HCT116 (cell line): ENCODE results near the gene RAMP3. TPM values are rescaled to one million over a fixed set of nuclear protein-coding genes. Genes with fewer than 3 reads are reported as not detected.

Experiments
- ATAC-seq: fragments of 200-7000 bp; cut with Tn5 transposase; 2 replicates; pipeline ENCODE4 v1.9.1; 2020; ENCODE audit warnings: mild to moderate bottlenecking, moderate library complexity
- BruUV-seq: library from RNA; stranded (reverse); fragments of 400-500 nt; replicated peaks from 2 replicates; lab custom pipeline; 2021; lab: Mats Ljungman, UMichigan
- CTCF ChIA-PET: fragments of 300-600 bp; sonication (Branson Sonifier 250); formaldehyde crosslinking; loops from one replicate; lab custom pipeline; 2021; ENCODE audit warnings: antibody characterized with exemption; lab: Charles Lee
- POLR2A ChIA-PET: fragments of 300-600, 350-600 bp; sonication (Branson Sonifier 250); formaldehyde crosslinking; loops from one replicate; lab custom pipeline; 2021; ENCODE audit warnings: antibody characterized with exemption; lab: Charles Lee
- RAD21 ChIA-PET, 2 experiments: fragments of 300-600 bp; sonication (Branson Sonifier 250); formaldehyde crosslinking; loops; one replicate each; lab custom pipeline; 2023; ENCODE audit warnings: low total read pairs in 2 of 2; ENCODE audit not compliant: uncharacterized antibody in 2 of 2, unreplicated experiment in 2 of 2, low non-redundant PET in 1 of 2; lab: Charles Lee
- DNase-seq: peaks from one replicate; pipeline ENCODE4 v3.0.0-alpha.2; 2010; ENCODE audit warnings: low read depth, low spot score
- H2AFZ ChIP-seq: fragments of 200-600 bp; shearing (Covaris generic), sonication (generic); 2 replicates; pipeline ENCODE4 v1.6.1; 2017; ENCODE audit warnings: low read depth, mixed run types, mixed read lengths, antibody characterized with exemption, low read length; ENCODE audit not compliant: poor library complexity, severe bottlenecking
- H3K27ac ChIP-seq: 2 replicates; pipeline ENCODE4 v1.5.1; 2012; ENCODE audit warnings: low read depth, low read length
- H3K27me3 ChIP-seq: fragments of 200-600 bp; sonication (generic); 2 replicates; pipeline ENCODE4 v1.6.1; 2016; ENCODE audit warnings: mixed run types, low read length, mixed read lengths; ENCODE audit not compliant: insufficient read depth
- H3K36me3 ChIP-seq, 2 experiments: fragments of 200-500 bp in 1 of 2; fragments of 200-600 bp in 1 of 2; sonication (Bioruptor generic) in 1 of 2; sonication (generic) in 1 of 2; 2 replicates each; pipeline versions ENCODE4 v1.5.1 to v1.6.1; 2014 to 2016; ENCODE audit warnings: low read length in 2 of 2, inconsistent platforms in 1 of 2, mixed read lengths in 1 of 2, mixed run types in 1 of 2; ENCODE audit not compliant: insufficient read depth in 2 of 2, control insufficient read depth in 1 of 2
- H3K4me1 ChIP-seq, 2 experiments: fragments of 200-600 bp in 1 of 2; sonication (generic) in 1 of 2; 2 replicates each; pipeline versions ENCODE4 v1.5.1 to v1.6.1; 2012 to 2017; ENCODE audit warnings: low read length in 2 of 2, inconsistent platforms in 1 of 2, mild to moderate bottlenecking in 1 of 2, mixed read lengths in 1 of 2, mixed run types in 1 of 2, moderate library complexity in 1 of 2; ENCODE audit not compliant: insufficient read depth in 2 of 2, control insufficient read depth in 1 of 2
- H3K4me2 ChIP-seq: fragments of 200-600 bp; sonication (generic); 2 replicates; pipeline ENCODE4 v1.6.1; 2017; ENCODE audit warnings: mixed run types, low read length, mixed read lengths
- H3K4me3 ChIP-seq, 2 experiments: fragments of 200-600 bp in 1 of 2; sonication (generic) in 1 of 2; replicated peaks in 1 of 2; 2 replicates each; pipeline ENCODE4 v1.5.1; 2011 to 2016; ENCODE audit warnings: low read length in 2 of 2, control low read depth in 1 of 2, low read depth in 1 of 2, mild to moderate bottlenecking in 1 of 2, mixed read lengths in 1 of 2, mixed run types in 1 of 2
- H3K79me2 ChIP-seq: fragments of 200-600 bp; sonication (generic); 2 replicates; pipeline ENCODE4 v1.6.1; 2017; ENCODE audit warnings: mild to moderate bottlenecking, mixed run types, low read length, moderate library complexity, mixed read lengths; ENCODE audit not compliant: insufficient read depth
- H3K9ac ChIP-seq: fragments of 200-600 bp; sonication (generic); 2 replicates; pipeline ENCODE4 v1.6.1; 2016; ENCODE audit warnings: low read length, mixed read lengths
- H3K9me2 ChIP-seq: fragments of 200-600 bp; sonication (generic), shearing (Covaris generic); 2 replicates; pipeline ENCODE4 v1.6.1; 2017; ENCODE audit warnings: mixed run types, mild to moderate bottlenecking, moderate library complexity; ENCODE audit not compliant: insufficient read depth
- H3K9me3 ChIP-seq, 2 experiments: fragments of 200-500 bp in 1 of 2; fragments of 200-600 bp in 1 of 2; sonication (Bioruptor generic) in 1 of 2; sonication (generic) in 1 of 2; 2 replicates each; pipeline ENCODE4 v1.6.1; 2014 to 2017; ENCODE audit warnings: low read length in 2 of 2, mixed read lengths in 2 of 2, inconsistent platforms in 1 of 2, low read depth in 1 of 2, mild to moderate bottlenecking in 1 of 2, mixed run types in 1 of 2, moderate library complexity in 1 of 2; ENCODE audit not compliant: control insufficient read depth in 1 of 2, insufficient read depth in 1 of 2
- H4K20me1 ChIP-seq: fragments of 200-600 bp; sonication (generic), shearing (Covaris generic); 2 replicates; pipeline ENCODE4 v1.6.1; 2017; ENCODE audit warnings: mixed run types, mild to moderate bottlenecking, moderate library complexity; ENCODE audit not compliant: insufficient read depth
- CBX3 ChIP-seq: IDR thresholded peaks from 2 replicates; pipeline ENCODE4 v1.6.1; 2012; ENCODE audit warnings: low read depth
- CTCF ChIP-seq, 3 experiments: fragments of 200-600 bp in 1 of 3; sonication (generic) in 1 of 3; IDR thresholded peaks in 2 of 3; conservative IDR thresholded peaks in 1 of 3; 2 replicates each; pipeline ENCODE4 v1.5.1; 2012 to 2017; ENCODE audit warnings: low read depth in 2 of 3, low read length in 2 of 3, antibody characterized with exemption in 1 of 3, borderline replicate concordance in 1 of 3, control low read depth in 1 of 3, mild to moderate bottlenecking in 1 of 3, mixed read lengths in 1 of 3, mixed run types in 1 of 3, moderate library complexity in 1 of 3; ENCODE audit not compliant: insufficient read depth in 1 of 3
- EGR1 ChIP-seq: IDR thresholded peaks from 2 replicates; pipeline ENCODE4 v1.6.1; 2012; ENCODE audit warnings: low read depth
- JUND ChIP-seq: IDR thresholded peaks from 2 replicates; pipeline ENCODE4 v1.6.1; 2012
- MAX ChIP-seq: IDR thresholded peaks from 2 replicates; pipeline ENCODE4 v1.6.1; 2012
- RAD21 ChIP-seq: IDR thresholded peaks from 2 replicates; pipeline ENCODE4 v1.6.1; 2012; ENCODE audit warnings: low read depth, mild to moderate bottlenecking
- ZBTB33 ChIP-seq: IDR thresholded peaks from 2 replicates; pipeline ENCODE4 v1.6.1; 2011; ENCODE audit warnings: mild to moderate bottlenecking, low read length, moderate library complexity; ENCODE audit not compliant: insufficient replicate concordance; ENCODE audit errors: extremely low read depth
- ZFX ChIP-seq: fragments of 450-650 bp; IDR thresholded peaks from 2 replicates; pipeline ENCODE4 v1.6.1; 2017
- intact Hi-C: fragments of 100-400 bp; cut with micrococcal nuclease; formaldehyde crosslinking; loops from 2 replicates; pipeline ENCODE4 v1.10.0; 2022
- total RNA-seq: library from RNA; stranded (reverse); gene quantifications from one replicate; pipeline ENCODE4 v1.2.1, GENCODE V29; 2021; ENCODE audit not compliant: unreplicated experiment

RAMP3 gene
- total RNA-seq, 1 experiment from 2014 or later = not detected

GRCh38 chr7:45187089-45187945 lies 29.7 kb downstream of the RAMP3 start:
- H3K4me3 ChIP-seq = no peak overlapping the region
- TF ChIP-seq RAD21 (no peak), EGR1 (no peak), ZBTB33 (no peak), MAX (no peak), JUND (no peak)
- no peak overlapping the region for H3K4me2 ChIP-seq
- no peaks in the 10 kb centered on the region for H3K79me2 ChIP-seq
- CTCF ChIA-PET = no interaction called here
- ATAC-seq = no peak
- H3K27ac ChIP-seq = no peak overlapping the region
- BruUV-seq = no TSS peak
- H4K20me1 ChIP-seq = no peaks in the 10 kb centered on the region
- no peaks in the 10 kb centered on the region for H3K36me3 ChIP-seq
- DNase-seq = no peak
- H3K9ac ChIP-seq = no peak overlapping the region
- no peaks in the 10 kb centered on the region for H3K4me1 ChIP-seq
- no peak overlapping the region for H2AFZ ChIP-seq
- no peaks in the 10 kb centered on the region for H3K9me3 ChIP-seq
- H3K27me3 ChIP-seq = no peaks in the 10 kb centered on the region
- intact Hi-C loops = no loop called here
- RAD21 ChIA-PET = no interaction called here
- POLR2A ChIA-PET = no interaction called here
- no peaks in the 10 kb centered on the region for H3K9me2 ChIP-seq

GRCh38 chr7:45187946-45188411 lies 30.4 kb downstream of the RAMP3 start:
- DNase-seq (no peak), ATAC-seq (no peak)
- Histone ChIP-seq H3K27ac (no peak overlapping the region), H3K4me1 (no peaks in the 10 kb centered on the region), H3K9me2 (no peaks in the 10 kb centered on the region), H3K36me3 (no peaks in the 10 kb centered on the region), H3K79me2 (no peaks in the 10 kb centered on the region), H3K9me3 (no peaks in the 10 kb centered on the region), H4K20me1 (no peaks in the 10 kb centered on the region), H2AFZ (no peak overlapping the region), H3K27me3 (no peaks in the 10 kb centered on the region), H3K4me3 (no peak overlapping the region), H3K9ac (no peak overlapping the region), H3K4me2 (no peak overlapping the region)
- ChIA-PET CTCF (no interaction called here), POLR2A (no interaction called here), RAD21 (no interaction called here)
- BruUV-seq = no TSS peak
- intact Hi-C loops = no loop called here
- no peak for TF ChIP-seq ZBTB33
- no peak for TF ChIP-seq CTCF (IDR thresholded peaks at IDR 0.05 in 2 of 3, conservative IDR thresholded peaks at IDR 0.05 in 1 of 3; ENCODE audit: borderline replicate concordance in 1 of 3, insufficient read depth in 1 of 3, low read depth in 2 of 3, low read length in 2 of 3)
- no peak for TF ChIP-seq ZFX
- no peak for TF ChIP-seq CBX3
